HG03442 (cell line): Measurements from ENCODE around the gene PGRMC2.
A peak's percentile ranks its signal among the peaks of the same experiment; 100 is the strongest.

Experiments
- ATAC-seq: cut with Tn5 transposase; IDR thresholded peaks from one replicate; pipeline ENCODE4 v1.9.1; 2021; ENCODE audit warnings: mild to moderate bottlenecking, moderate library complexity; ENCODE audit not compliant: unreplicated experiment

The PGRMC2 gene, protein sequence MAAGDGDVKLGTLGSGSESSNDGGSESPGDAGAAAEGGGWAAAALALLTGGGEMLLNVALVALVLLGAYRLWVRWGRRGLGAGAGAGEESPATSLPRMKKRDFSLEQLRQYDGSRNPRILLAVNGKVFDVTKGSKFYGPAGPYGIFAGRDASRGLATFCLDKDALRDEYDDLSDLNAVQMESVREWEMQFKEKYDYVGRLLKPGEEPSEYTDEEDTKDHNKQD

DNA sequence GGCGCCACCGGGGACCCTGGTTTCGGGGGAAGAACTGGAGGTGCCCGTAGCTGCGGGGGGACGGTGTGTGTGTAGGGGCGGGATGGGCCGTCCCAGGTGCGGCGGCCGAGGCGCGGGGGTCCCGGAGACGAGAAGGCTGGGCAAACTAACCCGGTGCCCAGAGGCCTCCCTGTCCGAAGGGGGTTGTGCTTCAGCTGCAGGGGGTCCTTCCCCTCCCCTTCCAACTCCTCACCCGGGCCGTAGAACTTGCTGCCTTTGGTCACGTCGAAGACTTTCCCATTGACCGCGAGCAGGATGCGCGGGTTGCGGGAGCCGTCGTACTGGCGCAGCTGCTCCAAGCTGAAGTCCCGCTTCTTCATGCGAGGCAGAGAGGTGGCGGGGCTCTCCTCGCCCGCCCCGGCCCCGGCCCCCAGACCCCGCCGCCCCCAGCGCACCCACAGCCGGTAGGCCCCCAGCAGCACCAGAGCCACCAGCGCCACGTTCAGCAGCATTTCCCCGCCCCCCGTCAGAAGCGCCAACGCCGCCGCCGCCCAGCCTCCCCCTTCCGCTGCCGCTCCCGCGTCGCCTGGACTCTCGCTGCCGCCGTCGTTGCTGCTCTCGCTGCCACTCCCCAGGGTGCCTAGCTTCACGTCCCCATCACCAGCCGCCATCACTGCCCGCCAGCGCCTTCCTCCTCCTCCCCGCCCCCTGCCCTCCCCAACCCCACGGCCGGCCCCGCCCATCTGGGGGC lies at the start of gene PGRMC2:
PGRMC2 (minus strand) TSS at position 673 of the 730 bp plus-strand sequence; CDS start at position 650, 23 bp downstream.
- ATAC-seq, result peak; percentile 1

DNA sequence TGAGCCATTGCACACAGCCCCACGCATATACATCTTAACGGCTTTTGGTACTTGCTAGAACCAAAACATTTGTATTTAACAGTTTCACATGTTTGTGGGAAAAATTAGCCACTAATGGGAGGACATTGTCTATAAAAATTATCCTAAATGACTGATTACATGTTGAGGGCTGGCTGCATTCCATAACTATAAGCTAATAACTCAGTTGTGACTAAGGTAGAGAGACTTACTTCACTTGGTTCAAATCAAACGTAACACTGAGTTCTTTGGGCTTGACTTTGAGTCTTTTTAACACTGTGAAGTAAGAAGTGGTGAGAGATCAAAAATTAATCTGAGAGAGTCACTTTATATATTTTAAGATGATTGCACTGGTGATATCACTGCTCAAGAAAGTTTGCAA lies 47.9 kb upstream of the PGRMC2 start:
- no peak for ATAC-seq

DNA sequence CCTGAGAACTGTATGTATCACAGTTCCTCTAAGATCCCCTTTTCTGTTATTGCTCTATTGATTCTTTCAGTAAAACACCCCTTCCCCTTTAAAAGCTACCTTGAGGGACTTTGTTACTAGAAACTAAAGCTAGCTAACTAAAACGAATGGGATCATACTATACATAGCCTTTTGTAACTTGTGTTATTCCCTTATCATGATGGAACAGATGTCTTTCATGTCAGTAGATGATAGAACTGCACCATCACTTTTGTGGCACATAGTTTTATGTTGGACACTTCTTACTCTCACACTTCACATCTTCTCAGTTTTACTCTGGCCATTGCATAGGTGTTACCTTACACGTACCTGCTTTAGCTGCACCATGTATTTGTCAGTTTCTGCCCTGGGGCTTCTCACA lies 46.6 kb upstream of the PGRMC2 start:
- ATAC-seq, result no peak

DNA sequence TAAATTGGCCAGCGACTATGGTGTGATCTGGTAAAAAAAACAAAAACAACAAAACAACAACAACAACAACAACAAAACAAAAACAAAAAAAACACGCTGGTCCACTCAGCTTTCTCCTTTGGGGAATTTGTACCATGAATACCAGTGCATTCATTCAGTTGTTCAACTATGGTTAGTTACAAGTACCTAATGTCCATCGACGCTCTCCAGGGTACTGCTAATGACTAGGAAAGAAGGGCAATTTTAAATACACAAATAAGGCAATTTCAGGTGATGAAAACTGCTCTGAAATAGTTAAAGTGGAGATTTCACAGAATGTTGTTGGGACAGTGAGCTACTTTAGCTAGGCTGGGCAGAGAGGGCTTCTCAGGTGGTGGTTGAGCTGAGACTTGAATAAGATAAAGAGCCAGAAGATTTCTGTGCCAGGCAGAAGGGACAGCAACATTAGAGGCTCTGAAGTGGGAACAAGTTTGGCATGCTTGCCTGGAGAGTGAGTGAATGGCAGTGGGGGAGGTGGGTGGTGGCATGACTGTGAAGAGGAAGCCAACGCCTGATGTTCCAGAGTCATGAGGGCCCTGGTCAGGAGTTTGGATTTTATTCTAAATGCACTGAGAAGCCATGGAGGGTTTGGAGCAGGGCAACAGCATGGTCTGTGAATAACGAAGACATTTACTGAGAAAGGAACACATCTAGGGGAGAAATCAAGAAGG lies 45.9 kb upstream of the PGRMC2 start:
- no peak for ATAC-seq

DNA sequence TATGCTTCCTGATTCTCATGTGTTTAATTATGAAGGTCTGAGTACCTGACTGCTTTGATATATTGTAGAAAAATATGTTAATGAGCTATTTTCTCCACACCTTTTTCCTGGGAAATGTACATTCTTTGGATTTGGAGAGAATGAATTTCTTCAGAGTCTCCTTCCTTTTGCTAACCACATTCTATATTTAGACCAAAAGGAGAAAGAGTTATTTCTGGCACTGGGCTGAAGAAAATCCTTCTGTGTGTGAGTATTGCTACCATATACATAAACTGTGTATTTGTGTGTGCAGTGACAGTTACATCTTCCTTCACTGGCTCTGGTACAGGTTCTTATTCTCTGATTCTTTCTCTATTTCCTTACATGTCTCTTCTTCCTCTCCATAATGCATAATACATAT lies 44.5 kb upstream of the PGRMC2 start:
- ATAC-seq, result no peak

DNA sequence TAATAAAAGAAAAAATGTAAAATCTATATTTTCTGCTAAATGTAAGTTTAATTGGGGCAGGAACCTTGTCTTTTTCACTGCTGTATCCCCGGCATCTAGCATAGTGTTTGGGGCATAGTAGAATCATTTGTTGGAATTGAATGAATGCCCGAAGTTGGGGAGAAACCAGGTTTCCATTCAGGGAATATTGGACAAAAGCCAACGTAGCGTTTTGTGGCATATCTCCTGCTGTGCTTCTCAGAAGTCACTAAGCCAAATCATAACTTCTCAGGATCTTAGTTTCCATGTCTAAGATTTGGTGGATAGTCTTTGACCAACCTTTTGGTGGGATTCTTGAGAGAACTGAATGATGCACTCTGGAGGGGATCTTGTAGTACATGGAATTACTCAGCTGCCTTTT lies 42.0 kb upstream of the PGRMC2 start:
- no peak for ATAC-seq

DNA sequence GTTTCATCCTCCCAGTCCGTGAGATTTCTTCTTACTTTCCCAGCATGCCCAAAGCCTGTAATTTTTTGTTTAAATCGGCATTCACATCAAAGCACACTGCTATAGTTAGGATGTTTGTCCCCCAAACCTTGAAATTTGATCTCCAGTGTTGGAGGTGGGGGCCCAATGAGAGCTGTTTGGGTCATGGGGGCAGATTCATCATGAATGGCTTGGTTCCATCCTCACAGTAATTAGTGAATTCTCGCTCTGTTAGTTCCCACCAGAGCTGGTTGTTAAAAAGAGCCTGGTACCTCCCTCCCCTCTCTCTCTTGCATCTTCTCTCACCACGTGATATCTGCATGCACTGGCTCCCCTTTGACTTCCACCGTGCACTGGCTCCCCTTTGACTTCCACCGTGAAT lies 40.5 kb upstream of the PGRMC2 start:
- no peak for ATAC-seq

DNA sequence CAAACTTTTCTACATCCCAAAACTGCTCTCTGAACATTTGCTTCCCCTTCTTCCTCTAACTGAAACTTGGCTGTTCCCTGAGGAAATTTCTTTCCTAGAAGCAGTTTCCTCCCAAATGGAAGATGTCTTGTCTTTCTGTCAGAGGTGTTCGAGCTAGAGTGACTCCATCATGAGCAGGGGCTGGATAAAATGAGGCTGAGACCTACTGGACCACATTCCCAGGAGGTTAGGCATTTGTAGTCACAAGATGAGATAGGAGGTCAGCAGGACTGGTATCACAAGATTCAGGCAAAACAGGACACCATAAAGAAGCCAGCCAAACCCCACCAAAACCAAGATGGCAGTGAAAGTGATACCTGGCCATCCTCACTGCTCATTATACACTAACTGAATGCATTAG lies 35.8 kb upstream of the PGRMC2 start:
- no peak for ATAC-seq

DNA sequence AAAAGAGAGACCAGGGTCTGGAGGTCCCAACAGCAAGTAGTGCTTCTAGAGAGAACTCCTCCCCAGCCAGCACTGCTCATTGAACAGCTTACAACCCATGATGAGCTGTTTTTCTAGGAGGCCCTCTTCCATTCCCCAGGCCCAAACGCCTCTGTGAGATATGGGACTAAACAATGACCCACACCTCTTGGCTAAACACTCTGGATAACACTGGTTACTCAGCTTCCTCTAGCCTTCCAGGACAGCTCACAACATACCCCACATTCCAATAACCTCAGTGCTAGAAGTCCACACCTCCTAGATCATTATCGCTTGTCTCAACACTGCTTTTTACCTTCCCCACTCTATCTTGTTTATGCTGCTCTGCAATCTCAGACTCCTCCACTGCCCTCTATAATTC lies 35.4 kb upstream of the PGRMC2 start:
- no peak for ATAC-seq

DNA sequence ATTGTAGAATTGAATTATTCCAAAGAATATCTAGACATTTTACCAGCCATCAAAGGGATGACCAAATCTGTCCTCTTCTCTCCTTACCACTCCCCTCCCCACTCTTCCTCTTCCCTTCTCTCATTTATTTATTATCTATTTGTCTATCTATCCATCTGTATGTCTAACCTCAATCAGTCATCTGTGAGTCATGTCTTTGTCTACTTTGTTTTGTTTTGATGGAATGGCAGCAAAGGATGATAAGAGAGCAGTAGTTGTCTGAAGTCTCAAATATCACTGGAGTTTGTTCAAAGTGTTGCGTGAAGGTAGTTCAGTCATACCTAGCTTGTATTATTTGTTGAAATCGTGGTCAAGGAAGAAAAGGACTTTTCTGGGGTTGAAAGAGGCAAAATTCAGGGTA lies 34.7 kb upstream of the PGRMC2 start:
- ATAC-seq, result no peak

DNA sequence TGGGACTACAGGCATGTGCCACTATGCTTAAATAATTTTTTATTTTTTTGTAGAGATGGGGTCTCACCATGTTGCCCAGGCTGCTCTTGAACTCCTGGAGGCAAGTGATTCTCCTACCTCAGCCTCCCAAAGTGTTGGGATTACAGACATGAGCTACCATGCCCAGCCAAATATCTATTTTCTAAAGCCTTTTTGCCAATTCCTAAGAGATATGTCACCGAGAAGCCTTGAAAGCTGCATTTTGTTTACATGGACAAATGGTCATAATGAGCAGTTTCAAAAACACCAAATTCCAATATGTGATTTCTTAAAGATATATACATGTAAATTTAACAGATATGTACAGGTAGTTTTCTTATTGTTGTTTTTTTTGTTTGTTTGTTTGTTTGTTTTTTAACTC lies 33.0 kb upstream of the PGRMC2 start:
- ATAC-seq, result no peak

DNA sequence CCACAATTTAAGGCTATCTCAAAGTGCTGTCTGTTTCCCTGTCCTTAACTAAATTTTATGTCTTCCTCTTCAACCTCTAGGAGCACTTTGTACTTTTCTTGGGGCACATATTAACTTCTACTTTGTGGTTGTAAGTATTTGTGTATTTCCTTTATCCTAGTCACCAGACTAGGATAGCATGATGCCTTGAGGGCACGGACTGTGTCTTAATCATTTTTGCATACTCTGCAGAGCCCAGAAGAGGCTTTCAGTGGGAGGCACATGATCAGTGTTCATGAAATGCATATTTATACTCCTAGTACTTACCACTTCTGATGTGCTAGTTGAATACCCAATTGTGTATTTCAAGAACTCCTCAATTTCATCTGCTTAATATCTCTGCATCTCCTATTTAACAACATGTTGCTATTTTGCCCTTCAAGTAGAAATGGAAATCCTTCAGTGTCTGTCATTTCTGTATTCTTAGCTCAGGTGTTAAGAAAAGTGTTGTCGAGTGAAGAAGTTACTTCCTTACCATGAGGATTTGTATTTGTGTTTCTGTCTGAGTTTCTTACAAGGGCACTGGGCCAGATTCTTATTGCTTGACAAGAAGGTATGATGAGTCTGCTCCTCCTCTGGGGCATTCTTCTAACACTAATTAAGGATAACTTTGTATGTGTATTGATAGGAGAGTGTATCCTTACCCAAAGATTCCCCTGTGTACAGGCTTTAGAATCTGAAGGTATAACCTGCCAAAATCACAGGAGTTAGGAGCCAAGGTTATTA lies 28.3 kb upstream of the PGRMC2 start:
- no peak for ATAC-seq

DNA sequence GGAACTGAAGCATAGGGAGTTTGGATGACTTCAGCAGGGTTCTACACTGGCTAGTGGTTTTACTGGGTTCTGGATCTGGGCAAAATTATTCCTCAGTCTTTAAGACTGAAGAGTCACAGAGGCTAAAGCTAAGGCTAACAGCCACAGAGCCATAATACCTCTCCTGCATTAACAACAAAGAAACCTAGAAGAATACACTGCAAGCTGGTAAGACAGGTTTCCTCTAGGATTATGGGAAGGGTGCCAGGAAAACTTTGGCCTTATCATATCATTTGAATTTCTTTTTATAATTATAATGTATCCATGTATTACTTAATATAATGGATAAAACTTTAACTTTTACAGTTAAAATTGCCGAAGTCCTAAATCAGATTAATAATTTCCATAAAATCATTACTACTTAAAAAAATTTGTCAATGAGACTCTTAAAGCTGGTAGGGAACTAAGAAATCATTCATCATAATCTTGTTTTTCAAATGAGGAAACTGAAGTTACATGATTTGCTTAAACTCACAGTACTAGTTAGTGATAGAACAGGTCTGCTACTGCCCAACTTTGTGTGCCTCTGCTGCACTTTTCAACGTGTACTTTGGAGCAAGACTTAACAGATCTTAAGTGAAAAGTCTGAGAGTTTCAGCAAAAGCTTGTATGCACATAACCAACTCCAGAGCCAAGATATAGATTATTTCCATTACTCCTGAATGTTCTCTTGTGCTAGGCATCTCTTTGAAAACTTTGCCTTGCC lies 24.2 kb upstream of the PGRMC2 start:
- no peak for ATAC-seq

DNA sequence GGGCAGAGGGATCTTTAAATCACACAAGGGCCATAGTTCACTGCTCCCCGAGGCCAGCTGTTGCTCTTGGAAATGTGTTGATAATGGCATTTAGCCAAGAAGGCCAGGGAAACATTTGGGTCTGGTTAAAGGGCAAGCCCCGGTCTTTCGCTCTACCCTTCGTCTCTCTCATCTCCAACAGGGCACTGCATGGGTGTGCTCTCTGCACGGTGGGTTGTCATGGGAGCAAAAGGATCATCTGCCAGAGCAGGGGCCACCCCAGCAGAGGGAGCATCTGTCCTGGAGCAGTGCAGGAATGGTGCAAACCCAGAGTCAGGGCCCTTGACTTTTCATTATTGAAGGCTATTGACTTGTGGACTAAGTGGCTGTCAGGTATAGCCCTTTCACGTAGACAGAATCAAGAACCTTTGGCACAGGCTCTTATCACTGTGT lies 22.7 kb upstream of the PGRMC2 start:
- ATAC-seq, result no peak

DNA sequence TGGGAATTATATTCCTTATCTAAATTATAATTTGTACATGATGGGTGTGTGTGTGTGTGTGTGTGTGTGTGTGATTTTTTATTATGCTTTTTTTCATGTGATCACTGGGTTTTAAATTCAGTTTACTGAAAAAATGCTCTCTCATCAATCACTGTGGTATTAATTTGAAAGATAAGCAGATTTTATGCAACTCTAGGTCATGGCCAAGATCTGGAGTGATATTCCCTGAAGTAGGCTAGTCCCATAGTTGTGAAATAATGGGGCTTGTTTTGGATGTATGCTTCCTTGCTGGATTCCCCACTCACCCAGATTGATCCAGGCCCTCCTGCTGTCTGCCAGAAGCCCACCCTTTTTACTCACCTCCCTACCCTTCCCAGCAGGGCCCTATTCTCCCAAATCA lies 22.0 kb upstream of the PGRMC2 start:
- no peak for ATAC-seq

DNA sequence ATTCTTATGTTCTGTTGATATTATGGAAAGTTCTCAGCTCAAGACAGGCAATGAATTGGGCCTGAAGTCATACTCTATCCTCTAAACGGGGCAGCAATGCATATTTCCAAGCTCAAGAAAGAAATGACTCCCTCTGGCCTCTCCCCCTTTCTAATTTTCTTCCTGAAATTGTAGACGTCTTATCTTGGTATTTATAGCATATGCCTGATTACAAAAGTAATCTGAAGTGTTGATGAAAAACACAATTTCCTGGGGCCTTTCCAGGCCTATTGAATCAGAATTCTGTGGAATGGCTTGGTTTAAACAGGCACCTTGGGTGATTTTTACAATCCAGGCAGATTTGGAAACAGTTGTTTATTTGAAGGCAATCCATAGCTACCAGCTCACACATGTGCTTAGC lies 21.4 kb upstream of the PGRMC2 start:
- ATAC-seq, result no peak

DNA sequence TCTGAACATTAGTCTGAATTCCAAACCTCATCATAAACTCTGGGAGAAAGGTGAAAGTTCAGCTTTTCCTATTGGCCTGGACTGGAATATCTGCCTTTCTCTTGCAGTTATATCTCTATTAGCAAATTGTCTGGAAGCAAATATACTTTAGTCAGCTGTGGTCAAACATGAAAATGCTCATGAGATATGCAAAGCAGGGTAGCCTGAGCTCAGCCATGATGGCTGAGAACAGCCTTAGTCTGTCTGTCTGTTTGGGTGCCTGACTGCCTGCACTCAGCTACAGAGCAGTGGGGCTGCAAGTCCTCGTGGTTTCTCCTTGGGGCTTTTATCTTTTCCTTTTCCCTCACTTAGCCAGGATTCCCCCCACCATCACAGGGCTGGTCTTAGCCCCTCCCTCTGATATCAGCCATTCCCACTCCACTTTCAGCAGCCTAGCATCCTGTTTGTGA lies 19.5 kb upstream of the PGRMC2 start:
- peak; percentile 88 for ATAC-seq

DNA sequence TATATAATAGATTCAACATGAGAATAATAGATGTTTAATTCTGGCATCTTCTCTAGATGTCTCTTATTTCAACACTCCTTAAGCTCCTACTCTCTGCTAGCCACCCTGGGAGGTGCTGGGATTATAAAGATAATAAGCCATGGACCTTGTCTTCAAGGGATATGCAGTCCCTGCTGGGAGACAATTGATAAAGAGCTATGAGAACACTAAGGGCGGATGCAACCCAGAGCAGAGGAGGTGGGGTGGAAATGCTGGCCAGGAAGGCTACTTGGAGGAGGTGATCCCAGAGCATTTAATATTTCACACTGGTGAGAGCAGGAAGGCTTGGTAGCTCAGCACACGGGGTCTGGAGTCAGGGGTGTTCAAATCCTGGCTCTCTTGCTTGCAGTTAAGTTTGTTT lies 18.3 kb upstream of the PGRMC2 start:
- no peak for ATAC-seq

DNA sequence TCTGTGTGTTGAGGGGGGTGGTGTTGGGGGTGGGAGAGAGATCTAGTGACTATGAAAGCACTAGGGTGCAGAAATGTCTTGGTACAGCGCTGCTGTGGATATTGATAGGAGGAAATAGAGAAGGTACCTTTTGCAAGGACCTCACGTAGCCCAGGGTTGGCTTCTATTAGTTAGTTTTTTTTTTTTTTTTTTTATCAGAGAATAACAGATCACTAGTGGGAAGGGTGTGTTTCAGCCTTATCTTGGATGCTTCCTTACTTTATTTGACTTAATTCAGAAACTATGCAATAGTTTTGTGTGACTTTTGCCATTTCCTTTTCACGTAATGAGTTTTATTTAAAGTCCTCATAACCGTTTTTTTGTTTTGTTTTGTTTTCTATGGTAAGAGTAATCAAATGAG lies 16.4 kb upstream of the PGRMC2 start:
- ATAC-seq, result no peak

DNA sequence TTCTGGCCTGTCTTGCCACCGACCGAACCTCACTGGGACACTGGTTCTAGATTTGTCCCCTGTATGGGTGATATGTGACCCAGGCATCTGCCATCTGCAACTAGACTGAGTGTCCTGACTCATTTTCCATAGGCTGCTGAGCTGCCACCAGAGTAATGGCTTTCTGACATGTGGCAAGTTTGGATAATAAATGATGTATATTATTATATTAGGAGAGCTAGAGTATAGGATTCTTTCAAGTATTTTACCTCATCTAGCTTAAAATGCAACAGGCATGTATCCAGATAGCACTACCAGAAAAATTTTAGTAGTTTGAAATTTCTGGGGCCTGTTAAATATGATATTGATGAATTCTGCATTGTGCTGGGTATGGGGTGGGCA lies 15.8 kb upstream of the PGRMC2 start:
- no peak for ATAC-seq

DNA sequence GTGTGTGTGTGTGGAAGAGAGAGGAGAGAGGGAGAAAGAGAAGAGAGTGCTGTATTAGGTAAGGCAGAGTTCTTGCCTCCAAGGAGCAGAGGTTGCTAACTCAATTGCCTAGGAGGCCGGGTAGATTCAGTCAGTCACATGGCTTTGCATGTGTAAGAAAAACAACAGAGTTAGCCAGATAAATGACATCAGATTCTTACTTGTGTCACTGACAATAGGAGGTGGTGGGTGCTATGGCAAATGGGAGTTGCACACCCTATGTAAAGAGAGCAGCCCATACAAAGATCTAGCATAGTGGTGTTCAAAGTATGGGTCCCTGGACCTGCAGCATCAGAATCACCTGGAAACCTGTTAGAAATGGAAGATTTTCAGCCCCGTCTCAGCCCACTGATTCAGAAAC lies 14.4 kb upstream of the PGRMC2 start:
- ATAC-seq, result no peak
